Tibial nerve (tissue), 4 donors: ENCODE data around the gene SPDYE4. TPM values are rescaled to one million over a fixed set of nuclear protein-coding genes. Genes with fewer than 3 reads are reported as not detected.
"Not testable (repeated sequence)": the region's sequence is repeated elsewhere in the genome, so short reads cannot be mapped to it uniquely, and the experiment has no call there.

ENCODE experiments used
- DNase-seq, 2 donors: peaks; one replicate each; pipeline ENCODE4 v3.0.0-alpha.2; 2019; ENCODE audit warnings: low spot score in 2 of 2
- H3K27ac ChIP-seq, 4 donors: fragments of 200-600 bp; sonication (generic) in 3 of 4; one replicate each; pipeline ENCODE4 v1.5.1; 2017 to 2019; ENCODE audit warnings: mild to moderate bottlenecking in 1 of 4
- H3K27me3 ChIP-seq, 2 donors: fragments of 200-600 bp; sonication (generic) in 1 of 2; one replicate each; pipeline versions ENCODE4 v1.5.1 to v1.6.0; 2017 to 2019
- H3K36me3 ChIP-seq, 3 donors: fragments of 200-600 bp; sonication (generic); one replicate each; pipeline ENCODE4 v1.5.1; 2018 to 2019
- H3K4me1 ChIP-seq, 4 donors: fragments of 200-600 bp; sonication (generic) in 3 of 4; one replicate each; pipeline ENCODE4 v1.5.1; 2017 to 2019
- H3K4me3 ChIP-seq, 4 donors: fragments of 200-600 bp; sonication (generic) in 3 of 4; one replicate each; pipeline ENCODE4 v1.5.1; 2017 to 2019; ENCODE audit warnings: mild to moderate bottlenecking in 1 of 4, moderate library complexity in 1 of 4
- H3K9me3 ChIP-seq, 4 donors: fragments of 200-600 bp; sonication (generic) in 3 of 4; one replicate each; pipeline ENCODE4 v1.5.1; 2017 to 2019
- EP300 ChIP-seq, 2 donors: sonication (generic); formaldehyde crosslinking; IDR thresholded peaks; one replicate each; pipeline ENCODE4 v1.6.1; 2017; ENCODE audit warnings: antibody characterized with exemption in 2 of 2, mild to moderate bottlenecking in 1 of 2
- POLR2A ChIP-seq, 2 donors: fragments of 450-650 bp; IDR thresholded peaks; one replicate each; pipeline ENCODE4 v1.6.1; 2017; ENCODE audit warnings: antibody characterized with exemption in 2 of 2, mild to moderate bottlenecking in 2 of 2, moderate library complexity in 2 of 2
- whole genome bisulfite sequencing, 2 donors: methylation state at CpG; one replicate each; pipeline ENCODE4 v1.1.5; 2018; 5-methylcytosine and 5-hydroxymethylcytosine counted together
- total RNA-seq, 4 donors: library from RNA; depleted of rRNA; stranded (reverse); fragments of >200 nt; gene quantifications; one replicate each; pipeline ENCODE4 v1.1.0, GENCODE V29; 2016
- TF ChIP-seq, protein P1 (sequence below), 5 experiments: fragments of 200-600 bp in 3 of 5; fragments of 450-650 bp in 2 of 5; sonication (generic) in 3 of 5; IDR thresholded peaks; one replicate each; pipeline ENCODE4 v1.5.1; 2016 to 2019; ENCODE audit warnings: antibody characterized with exemption in 5 of 5, mild to moderate bottlenecking in 3 of 5, moderate library complexity in 2 of 5

The SPDYE4 gene, protein sequence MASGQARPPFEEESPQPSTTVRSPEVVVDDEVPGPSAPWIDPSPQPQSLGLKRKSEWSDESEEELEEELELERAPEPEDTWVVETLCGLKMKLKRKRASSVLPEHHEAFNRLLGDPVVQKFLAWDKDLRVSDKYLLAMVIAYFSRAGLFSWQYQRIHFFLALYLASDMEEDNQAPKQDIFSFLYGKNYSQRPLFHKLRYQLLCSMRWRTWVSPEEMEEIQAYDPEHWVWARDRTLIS
- not detected for total RNA-seq

DNA sequence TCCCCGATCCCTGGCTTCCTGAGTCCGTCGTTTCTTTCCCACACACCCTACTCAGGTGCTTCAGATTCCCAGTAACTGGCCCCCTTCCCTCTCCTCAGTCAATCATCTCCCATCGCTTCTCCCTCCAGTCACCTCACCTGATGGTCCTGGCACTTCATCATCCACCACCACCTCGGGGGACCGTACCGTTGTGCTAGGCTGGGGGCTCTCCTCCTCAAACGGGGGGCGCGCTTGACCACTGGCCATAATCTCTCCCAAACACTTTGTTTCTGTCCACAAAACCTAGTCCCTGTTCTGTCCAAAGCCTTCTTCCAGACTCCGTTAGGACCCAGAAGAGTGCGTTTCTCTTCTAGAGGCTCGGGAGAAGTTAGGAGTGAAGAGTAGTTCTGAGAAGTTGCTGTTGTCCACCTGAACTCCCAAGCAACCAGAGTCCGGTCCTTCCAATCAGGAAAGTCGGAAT, at the start of gene SPDYE4:
TSS of gene SPDYE4 (minus strand) at position 410 of the 460 bp plus-strand sequence. CDS start at position 246, 164 bp downstream.
- no peaks in the 10 kb centered on the region for H3K36me3 ChIP-seq
- H3K27ac ChIP-seq = no peak within 1 kb of the TSS
- 92 to 93% methylated on average over 15 of the region's 15 CpGs for WGBS, 2 donors
- no peaks in the 10 kb centered on the region for H3K4me1 ChIP-seq
- H3K9me3 ChIP-seq = no peaks in the 10 kb centered on the region
- peaks cover 0 to 5% of the 10 kb centered on the region in 2 donors for H3K27me3 ChIP-seq
- no peak within 1 kb of the TSS for H3K4me3 ChIP-seq
- no peak for DNase-seq
- TF ChIP-seq, protein P1, sequence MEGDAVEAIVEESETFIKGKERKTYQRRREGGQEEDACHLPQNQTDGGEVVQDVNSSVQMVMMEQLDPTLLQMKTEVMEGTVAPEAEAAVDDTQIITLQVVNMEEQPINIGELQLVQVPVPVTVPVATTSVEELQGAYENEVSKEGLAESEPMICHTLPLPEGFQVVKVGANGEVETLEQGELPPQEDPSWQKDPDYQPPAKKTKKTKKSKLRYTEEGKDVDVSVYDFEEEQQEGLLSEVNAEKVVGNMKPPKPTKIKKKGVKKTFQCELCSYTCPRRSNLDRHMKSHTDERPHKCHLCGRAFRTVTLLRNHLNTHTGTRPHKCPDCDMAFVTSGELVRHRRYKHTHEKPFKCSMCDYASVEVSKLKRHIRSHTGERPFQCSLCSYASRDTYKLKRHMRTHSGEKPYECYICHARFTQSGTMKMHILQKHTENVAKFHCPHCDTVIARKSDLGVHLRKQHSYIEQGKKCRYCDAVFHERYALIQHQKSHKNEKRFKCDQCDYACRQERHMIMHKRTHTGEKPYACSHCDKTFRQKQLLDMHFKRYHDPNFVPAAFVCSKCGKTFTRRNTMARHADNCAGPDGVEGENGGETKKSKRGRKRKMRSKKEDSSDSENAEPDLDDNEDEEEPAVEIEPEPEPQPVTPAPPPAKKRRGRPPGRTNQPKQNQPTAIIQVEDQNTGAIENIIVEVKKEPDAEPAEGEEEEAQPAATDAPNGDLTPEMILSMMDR (IDR thresholded peaks at IDR 0.05) = no peak

DNA sequence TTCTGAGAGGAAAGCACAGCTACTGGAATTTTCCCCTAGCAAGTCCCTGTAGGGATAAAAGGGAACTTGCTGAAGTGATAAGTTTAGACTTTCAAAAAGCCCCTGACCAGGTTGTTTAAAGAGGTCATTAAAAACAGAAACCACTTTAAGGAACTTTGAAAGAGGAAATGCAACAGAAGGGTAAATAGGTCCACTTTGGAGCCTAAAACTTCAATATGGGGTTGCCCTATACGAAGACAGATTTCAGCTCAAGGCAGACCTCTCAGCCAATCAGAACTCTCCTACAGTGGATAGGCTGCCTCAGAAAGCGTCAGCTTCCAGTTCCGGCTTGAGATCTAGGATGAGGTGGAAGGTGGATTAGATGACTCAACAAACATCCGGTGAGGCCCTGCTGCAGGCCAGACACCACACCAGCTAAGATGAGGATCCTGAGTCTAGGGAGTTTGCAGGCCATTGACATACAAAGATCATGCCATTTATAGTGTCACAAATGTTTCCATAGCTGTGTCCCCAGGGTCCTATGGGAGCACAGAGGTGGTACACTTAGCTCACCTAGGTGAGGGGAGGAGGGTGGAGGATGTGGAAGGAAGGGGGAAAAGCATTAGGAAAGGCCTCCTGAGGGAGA, 48.7 kb upstream of the SPDYE4 start:
- Histone ChIP-seq H3K36me3 (no peaks in the 10 kb centered on the region), H3K9me3 (peaks cover 0 to 34% (median 0%) of the 10 kb centered on the region in 4 donors), H3K27me3 (no peaks in the 10 kb centered on the region), H3K4me3 (no peak overlapping the region), H3K4me1 (peaks cover 0 to 7% (median 0%) of the 10 kb centered on the region in 4 donors), H3K27ac (no peak overlapping the region)
- no peak for DNase-seq
- WGBS, 2 donors = 62 to 63% methylated on average over 4 of the region's 4 CpGs
- TF ChIP-seq EP300 (IDR thresholded peaks at IDR 0.05) (no peak), POLR2A (IDR thresholded peaks at IDR 0.05) (no peak)
- TF ChIP-seq, protein P1 (IDR thresholded peaks at IDR 0.05) = no peak

DNA sequence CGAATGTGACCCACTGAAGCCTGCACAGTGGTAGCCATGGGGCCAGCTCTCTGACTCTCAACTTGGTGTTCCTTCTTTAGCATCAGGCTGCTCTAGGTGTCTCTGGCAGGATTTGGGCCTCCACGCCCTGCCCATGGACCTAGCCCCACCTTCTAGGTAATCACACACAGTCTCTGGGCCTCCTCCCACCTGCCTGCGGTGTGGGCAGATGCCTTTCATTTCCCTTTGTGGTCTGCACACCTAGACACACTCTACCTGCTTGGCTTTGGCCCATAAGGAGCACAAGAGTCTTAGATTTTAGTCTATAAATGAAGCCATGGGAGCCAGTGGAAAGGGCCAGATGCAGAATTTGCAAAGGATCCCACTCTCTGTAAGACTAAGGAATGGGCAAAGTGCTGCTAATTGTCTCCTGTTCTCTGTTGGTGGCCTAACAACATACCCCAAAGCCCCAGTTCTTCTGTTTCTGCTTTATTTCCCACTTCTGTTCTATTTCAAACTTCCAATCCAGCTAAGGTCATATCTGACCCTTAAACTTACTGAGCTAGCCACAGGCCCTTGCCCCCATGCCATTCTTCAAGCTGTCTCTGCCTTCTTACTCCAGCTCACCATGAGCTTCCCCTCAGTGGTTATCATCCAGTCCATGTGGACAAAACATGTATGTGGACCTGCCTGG, 48.0 kb upstream of the SPDYE4 start:
- H3K9me3 ChIP-seq = peaks cover 0 to 30% (median 0%) of the 10 kb centered on the region in 4 donors
- H3K27ac ChIP-seq = peak overlapping the region in 2 of 4 donors; percentile 14 to 34
- H3K4me3 ChIP-seq = no peak overlapping the region
- no peaks in the 10 kb centered on the region for H3K27me3 ChIP-seq
- no peaks in the 10 kb centered on the region for H3K36me3 ChIP-seq
- TF ChIP-seq, protein P1 (IDR thresholded peaks at IDR 0.05) = no peak
- no peak for TF ChIP-seq EP300 (IDR thresholded peaks at IDR 0.05)
- TF ChIP-seq POLR2A (IDR thresholded peaks at IDR 0.05) = no peak
- WGBS, 2 donors = 88 to 93% methylated on average over 1 to 3 of the region's 3 CpGs
- no peak for DNase-seq
- peaks cover 0 to 7% (median 0%) of the 10 kb centered on the region in 4 donors for H3K4me1 ChIP-seq

DNA sequence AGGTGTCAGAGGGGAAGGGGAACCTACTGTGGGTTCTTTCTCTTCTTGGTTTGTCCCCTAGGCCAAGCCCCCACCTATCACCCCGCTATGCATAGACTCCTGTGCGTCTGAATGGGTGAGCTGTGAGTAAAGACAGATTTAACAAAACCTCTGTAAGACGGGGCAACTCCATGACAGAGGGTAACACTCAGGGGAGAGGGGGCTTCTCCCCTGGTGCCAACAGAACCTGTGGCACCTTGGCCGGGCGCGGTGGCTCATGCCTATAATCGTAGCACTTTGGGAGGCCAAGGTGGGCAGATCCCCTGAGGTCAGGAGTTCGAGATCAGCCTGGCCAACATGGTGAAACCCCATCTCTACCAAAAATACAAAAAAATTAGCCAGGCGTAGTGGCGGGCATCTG, 47.0 kb upstream of the SPDYE4 start:
- WGBS, 2 donors = 89 to 94% methylated on average over 10 of the region's 10 CpGs
- not testable (repeated sequence) for H3K27ac ChIP-seq, DNase-seq, H3K27me3 ChIP-seq, H3K4me1 ChIP-seq, H3K4me3 ChIP-seq, H3K36me3 ChIP-seq
- H3K9me3 ChIP-seq = peaks cover 0 to 20% (median 0%) of the 10 kb centered on the region in 4 donors

DNA sequence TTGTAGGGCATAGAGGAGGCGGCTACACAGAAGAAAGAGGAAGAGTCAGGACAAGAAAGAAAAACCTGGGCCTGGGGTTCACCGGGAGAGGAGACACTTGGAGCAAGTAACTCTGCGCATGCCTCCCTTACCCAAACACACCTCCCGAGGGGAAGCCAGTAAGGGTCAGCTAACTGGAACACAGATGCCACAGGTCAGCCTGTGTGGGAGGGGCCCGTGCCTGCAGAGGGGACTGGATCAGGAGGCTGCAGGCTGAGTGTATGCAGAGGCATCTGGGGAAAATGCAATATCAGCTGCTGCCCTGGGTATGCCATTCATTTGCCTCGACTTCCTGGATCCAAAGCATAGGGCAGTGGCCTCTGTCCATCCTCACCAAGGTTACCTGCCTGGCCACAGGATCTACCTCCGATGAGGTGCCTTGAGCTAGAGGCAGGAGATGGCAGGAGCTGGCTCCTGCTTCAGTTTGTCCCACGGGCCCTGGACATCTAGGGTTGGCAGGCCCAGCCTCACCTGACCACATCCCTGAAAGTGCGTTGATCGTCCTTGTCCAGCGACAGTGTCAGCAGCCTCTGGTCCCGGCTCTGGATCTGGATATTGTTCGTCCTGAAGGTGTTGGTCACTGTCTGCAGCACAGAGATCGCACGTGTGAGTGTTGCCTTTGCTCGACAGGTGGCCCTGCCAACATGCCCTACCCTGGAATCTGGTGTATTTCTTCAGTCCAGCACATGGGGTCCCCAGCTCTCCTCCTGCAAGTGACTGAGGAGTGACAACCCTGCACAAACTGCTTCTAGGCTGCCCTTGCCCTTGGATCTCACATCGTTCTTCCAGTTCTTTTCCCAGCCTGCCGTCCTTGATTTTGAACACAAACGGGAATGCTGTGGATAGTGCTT, 45.4 kb upstream of the SPDYE4 start:
- Histone ChIP-seq H3K27ac (no peak overlapping the region), H3K36me3 (no peaks in the 10 kb centered on the region), H3K27me3 (peaks cover 0 to 11% of the 10 kb centered on the region in 2 donors), H3K9me3 (peaks cover 0 to 7% (median 0%) of the 10 kb centered on the region in 4 donors), H3K4me3 (no peak overlapping the region), H3K4me1 (peaks cover 0 to 7% (median 3%) of the 10 kb centered on the region in 4 donors)
- no peak for TF ChIP-seq POLR2A (IDR thresholded peaks at IDR 0.05)
- no peak for TF ChIP-seq EP300 (IDR thresholded peaks at IDR 0.05)
- TF ChIP-seq, protein P1 (IDR thresholded peaks at IDR 0.05) = no peak
- 68 to 73% methylated on average over 17 to 19 of the region's 19 CpGs for WGBS, 2 donors
- no peak for DNase-seq
